C4-2B (cell line): Measurements from ENCODE around the gene LYRM1.

Experiments
- ZFX ChIP-seq: fragments of 450-650 bp; IDR thresholded peaks from 2 replicates; pipeline ENCODE4 v1.6.1; 2017
- TF ChIP-seq, protein P1 (sequence below): fragments of 450-650 bp; conservative IDR thresholded peaks from 2 replicates; pipeline ENCODE4 v1.5.1; 2017; ENCODE audit warnings: mild to moderate bottlenecking

GRCh38 chr16:20928774-20929411, 28.3 kb downstream of the LYRM1 start:
- TF ChIP-seq, protein P1, sequence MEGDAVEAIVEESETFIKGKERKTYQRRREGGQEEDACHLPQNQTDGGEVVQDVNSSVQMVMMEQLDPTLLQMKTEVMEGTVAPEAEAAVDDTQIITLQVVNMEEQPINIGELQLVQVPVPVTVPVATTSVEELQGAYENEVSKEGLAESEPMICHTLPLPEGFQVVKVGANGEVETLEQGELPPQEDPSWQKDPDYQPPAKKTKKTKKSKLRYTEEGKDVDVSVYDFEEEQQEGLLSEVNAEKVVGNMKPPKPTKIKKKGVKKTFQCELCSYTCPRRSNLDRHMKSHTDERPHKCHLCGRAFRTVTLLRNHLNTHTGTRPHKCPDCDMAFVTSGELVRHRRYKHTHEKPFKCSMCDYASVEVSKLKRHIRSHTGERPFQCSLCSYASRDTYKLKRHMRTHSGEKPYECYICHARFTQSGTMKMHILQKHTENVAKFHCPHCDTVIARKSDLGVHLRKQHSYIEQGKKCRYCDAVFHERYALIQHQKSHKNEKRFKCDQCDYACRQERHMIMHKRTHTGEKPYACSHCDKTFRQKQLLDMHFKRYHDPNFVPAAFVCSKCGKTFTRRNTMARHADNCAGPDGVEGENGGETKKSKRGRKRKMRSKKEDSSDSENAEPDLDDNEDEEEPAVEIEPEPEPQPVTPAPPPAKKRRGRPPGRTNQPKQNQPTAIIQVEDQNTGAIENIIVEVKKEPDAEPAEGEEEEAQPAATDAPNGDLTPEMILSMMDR = no peak
- no peak for TF ChIP-seq ZFX
